ENCODE results near the gene CTSC.
"Not testable (repeated sequence)": the region's sequence is repeated elsewhere in the genome, so short reads cannot be mapped to it uniquely, and the experiment has no call there.

Gene CTSC

DNA sequence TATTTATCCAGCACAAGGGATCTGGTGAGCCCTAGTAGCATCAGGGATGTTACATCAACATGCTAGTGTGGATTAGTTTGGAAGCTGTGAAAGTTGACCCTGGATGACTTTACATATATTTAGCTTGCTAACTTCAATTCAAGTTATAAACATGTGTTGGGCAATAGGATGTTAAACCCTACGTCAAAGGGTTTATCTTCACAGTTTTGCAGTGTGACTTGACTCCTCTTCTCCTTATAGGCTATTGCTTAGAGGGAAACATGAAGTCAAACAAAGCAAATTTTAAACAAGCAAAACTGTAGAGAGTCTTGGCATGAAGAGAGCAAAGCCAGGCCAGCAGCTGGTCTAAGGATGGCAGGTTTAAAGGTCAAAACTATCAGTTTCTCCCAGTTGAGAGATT is 11.3 kb upstream of the CTSC start:
- no peak for DNase-seq

DNA sequence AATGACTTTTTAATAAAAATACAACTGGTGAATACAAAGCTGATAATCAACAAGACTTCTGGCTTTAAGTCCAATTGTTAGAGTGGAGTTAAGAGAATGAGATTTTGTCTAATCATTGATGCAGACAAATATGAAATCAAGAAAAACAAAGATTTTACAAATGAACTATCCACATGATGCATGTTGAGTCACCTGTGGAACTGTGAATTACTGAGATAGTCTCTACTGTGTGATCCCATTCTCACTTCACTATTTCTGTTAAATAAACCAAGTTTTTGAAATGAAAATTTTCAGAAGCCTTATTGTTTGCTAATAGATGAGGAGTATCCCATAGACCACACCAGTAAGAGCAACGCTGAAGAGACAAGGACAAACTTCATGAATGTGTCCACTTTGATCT is 8.4 kb upstream of the CTSC start:
- no peak for DNase-seq

DNA sequence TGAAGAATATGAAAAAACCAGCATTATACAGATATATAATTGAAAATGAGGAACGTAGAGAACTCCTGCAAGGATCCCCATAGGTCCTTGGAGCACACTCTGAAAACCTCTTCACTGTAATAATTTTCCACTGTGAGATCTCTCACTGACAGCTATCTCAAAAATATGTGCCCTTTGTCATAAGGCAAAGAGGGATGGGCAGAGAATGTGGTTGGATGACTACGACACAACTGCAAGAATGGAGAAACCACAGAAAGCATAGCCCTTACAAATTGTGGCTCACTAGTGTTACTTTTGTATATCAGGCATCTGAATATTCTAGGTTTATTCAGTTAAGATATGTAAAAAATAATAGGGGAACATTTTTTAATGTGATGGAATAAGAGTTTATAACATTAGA is 7.9 kb upstream of the CTSC start:
- no peak for DNase-seq

DNA sequence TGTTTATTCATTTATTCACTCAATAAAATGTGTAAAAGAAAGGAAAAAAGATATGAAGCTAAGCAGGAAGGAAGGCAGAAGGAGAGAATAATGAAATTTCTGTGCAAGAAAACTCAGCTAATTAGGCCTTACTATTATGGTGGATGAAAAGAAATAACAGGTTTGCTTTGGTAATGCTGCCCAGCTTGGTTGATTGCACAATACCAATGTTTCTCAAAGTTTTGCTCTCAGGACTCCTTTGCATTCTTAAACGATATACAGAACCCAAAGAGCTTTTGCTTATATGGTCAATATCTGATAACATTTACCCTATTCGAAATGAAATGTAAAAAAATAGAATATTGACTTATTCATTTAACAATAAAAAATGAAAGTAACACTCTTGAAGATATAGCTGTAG is 7.3 kb upstream of the CTSC start:
- no peak for DNase-seq

DNA sequence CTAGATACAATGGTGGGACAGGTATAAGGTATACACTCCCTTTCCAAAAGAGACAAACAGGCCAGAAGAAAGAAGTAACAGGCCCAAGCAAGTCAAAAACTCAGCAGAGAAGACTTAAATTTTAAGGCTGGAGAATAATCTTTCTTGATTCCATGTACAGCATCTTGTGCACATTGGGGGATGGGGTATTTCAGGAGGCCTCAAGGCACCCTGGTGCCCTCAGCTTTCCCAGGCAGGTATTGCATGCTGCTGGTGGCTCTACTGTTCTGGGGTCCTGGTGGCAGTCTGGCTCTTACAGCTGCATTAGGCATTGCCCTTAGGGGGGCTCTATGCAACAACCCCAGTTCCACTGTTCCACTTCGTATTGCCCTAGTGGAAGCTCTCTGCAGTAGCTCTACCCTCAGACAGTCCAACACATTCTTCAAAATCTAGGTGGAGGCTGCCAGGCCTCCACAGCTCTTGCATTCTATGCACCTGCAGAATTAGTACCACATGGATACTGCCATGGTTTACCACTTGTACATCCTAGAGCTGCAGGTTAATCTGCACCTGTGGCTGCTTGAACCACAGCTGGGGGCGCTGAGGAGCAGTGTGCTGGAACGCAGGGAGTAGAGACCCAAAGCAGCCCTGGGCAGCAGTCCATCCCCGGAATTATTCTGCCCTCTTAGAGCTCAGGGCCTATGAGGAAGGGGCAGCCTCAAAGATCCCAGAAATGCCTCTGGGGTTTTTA is 4.2 kb upstream of the CTSC start:
- DNase-seq, result no peak

DNA sequence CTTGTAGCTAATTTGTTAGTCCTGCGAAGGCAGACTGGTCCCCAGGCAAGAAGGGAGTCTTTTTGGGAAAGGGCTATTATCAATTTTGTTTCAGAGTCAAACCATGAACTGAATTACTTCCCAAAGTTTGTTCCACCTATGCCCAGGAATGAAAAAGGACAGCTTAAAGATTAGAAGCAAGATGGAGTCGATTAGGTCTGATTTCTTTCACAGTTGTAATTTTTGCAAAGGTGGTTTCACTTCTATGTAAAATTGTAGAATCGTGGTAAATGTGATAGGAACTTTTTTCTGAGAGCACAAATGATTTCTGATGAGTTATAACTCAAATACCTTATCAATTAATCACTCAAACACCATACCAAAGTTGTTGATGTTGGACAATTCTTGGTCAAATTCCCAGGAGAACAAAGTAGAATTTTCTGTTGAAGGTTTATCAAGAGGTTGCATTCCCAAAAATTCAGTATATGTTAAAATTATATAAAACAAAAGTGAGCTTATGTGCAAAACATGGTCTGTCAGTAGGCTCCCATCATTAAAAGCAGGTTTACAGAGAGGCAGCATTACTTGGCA is 2.9 kb upstream of the CTSC start:
- no peak for DNase-seq

DNA sequence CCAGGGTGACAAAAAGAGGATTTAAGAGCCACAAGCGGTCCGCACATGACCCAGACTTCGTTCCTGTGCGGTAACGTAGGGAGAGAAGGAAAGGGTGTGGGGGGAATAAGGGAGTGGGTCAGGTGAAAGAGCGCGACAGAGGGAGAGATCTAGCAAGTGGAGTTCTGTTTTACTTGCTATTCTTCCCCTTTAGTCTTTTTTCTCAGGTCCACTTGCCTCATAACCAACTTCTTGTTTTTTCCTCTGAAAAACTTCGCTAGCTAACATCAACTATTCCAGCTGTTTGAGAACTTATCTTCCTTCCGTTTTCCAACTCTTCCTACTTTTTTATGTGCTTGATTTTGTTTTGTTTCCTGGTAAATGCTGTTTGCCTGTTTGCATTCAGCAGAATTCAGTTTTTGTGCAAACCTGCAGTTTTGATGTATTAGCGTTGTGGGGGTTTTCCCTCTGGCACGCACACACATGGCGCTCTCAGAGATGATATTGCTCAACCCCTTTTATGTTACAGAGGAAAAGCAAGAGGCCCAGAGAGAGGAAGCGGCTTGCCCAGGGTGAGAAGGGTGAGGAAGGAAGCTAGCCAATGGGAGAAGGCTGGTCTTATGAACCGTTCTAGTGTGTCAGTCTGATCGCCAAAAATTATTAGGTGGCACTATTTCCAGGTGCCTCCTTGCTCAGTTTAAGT is 592 bp upstream of the CTSC start:
- DNase-seq, result no peak

DNA sequence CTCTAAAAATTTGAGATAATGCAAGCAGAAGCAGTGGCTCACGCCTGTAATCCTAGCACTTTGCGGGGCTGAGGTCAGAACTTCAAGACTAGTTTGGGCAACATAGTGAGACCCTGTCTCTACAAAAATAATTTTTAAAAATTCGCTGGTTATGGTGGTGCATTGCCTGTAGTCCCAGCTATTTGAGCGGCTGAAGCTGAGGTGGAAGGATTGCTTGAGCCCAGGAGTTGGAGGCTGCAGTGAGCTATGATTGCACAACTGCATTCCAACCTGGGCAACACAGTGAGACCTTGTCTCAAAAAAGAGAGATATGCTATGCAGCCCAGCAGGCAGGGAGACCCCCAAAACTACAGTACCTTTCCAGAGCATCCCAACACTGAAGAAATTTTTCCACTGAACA is 2.3 kb downstream of the CTSC start:
- no peak for DNase-seq

DNA sequence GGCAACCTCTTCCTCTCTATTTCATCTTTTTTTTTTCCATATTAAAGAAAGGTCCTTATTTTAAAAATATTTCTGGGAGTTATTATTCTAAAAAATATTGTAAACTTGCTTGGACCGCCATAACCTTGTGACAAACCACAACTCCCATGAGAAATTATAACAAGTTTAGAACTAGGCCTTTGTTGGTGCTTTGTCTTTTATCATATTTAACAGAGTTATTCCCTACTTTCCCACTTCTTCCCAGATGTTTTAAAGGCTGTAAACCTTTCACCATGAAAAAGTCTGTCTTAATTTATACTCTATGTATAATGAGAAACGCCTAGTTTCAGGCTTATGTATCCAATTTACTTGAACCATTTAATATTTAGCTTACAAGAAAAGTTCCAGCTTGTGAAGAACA is 3.7 kb downstream of the CTSC start:
- DNase-seq, result no peak

DNA sequence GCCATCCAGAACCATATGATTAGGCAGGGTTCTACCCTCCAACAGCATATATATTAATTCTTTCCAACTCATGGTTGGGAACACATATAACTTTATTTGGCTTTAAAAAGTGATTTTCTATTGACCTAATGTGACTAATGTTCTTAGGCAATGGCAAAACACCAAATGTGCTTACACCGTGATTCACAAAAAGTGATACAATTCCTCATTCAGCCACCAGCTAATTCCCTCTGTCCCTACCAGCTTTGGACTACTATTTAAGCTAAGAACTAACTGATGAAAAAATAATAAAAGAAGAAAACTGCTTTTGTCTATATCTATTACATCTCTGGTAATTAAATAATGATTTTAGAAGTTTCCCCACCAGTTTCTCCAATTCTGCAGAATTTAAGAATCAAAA is 4.7 kb downstream of the CTSC start:
- DNase-seq, result no peak

DNA sequence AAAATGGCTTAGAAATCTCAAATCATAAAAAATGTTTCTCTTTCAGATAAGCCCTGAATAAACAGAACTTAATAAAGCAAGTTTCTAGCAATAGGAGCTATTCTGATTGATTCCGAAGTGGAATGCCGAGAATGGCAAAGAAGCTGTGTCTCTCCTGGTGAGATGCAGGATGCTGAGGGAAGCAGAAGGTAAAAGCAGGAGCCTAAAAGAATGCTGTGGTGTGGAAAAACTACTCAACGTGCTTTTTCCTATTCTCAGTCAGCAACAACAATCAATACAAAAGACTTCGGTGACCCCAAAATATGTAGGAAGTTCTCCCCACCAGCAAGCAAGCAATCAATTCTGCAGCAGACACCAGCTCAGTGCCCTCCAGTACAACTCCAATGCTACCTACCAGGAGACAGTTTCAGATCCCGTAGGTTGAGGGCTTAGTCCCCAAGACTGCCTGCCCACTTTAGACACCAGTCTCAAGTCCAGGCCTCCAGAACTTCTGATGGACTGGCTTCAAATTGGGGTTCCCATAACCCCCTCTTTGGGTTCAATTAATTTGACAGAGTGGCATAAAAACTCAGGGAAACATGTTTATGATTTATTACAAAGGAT is 6.6 kb downstream of the CTSC start:
- DNase-seq, result no peak

DNA sequence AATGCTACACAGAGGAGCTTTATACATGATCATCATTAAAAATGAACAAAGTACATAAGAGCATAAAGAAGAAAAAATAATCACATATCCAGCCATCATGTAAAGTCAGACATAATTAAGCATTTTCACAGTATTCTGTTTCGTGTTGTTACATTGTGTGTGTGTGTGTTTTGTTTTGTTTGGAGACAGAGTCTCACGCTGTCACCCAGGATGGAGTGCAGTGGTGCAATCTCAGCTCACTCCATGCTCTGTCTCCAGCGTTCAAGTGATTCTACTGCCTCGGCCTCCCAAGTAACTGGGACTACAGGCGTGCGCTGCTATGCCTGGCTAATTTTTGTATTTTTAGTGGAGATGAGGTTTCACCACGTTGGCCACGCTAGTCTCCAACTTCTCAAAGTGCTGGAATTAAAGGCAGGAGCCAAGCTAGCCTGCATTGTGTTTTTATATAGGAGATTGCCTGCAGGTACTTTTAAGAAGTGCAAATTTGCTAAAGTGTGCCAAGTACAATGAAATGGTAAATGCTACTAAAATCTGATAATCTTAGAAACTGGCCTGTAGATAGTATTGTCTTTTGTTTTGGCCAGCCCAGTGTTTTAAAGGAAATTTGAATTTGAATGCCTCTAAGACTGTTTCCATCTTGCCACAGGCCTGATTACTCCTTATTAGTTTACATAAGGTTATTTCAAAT is 7.8 kb downstream of the CTSC start:
- no peak for DNase-seq

DNA sequence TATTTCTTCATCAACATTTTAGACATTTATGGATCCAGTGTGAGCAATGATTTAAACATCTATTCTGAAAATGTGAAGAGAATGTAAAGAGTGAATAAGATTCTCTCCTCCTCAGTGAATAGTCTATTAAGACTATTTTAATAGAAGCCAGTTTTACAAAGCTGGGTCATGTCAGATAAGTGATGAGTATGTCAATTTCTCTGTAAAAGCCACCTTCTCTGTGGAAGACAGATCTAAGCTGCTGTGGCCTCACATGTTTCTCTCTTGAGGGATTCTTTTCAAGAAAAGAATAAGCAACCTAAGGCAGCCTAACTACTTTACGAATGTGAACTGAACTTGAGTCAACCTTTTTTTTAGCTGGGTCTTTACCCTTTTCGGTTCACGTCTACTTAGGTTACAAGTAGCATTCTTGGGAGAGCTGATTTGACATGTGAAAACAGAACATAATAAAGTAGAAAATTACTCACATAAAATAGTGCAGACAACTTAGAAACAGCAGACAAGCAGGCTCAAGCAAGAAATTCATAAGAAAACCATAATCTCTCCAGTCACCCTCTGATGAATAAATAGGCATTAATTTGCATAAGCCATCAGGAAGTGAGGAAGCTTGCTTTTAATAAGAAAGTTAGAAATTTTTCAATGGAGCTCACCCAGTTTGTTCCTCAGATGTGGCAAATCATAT is 9.9 kb downstream of the CTSC start:
- DNase-seq, result no peak

DNA sequence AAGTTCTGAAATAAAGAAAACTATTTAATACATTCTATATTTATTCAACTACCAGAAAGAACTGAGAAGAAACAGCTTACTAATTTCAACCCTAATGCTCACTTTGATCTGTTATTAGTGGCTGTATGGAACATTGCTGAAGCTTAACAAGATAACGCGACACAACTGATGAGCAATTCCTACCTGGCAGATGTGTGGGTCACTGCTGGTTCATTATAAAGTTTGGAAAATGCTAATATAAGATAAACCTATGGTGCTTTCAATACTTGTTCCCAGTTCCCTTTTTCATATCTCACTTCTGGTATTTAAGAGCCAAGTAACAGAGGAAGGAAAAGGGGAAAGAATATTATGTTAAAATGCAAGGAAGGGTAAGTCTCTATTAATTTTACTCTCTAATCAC is 10.5 kb downstream of the CTSC start:
- no peak for DNase-seq

DNA sequence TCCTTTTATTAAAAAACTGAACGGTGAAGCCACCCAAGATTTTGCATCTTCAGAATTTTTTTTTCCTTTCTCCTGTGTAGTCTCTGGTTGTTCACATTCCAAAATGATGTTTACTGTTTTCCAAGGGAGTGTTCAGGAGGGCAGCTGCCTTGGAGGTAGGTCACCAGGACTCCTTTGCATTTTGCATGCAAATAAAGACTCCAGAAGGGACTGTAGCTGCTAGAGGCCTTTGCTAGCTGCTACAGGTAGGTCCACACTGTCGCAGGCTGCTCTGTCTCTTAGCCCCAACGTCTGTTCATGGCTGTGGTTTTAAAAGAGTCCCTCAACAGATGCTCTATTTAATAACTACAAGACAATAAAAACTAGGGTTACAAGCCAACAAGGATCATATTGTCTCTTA is 11.4 kb downstream of the CTSC start:
- DNase-seq, result no peak

DNA sequence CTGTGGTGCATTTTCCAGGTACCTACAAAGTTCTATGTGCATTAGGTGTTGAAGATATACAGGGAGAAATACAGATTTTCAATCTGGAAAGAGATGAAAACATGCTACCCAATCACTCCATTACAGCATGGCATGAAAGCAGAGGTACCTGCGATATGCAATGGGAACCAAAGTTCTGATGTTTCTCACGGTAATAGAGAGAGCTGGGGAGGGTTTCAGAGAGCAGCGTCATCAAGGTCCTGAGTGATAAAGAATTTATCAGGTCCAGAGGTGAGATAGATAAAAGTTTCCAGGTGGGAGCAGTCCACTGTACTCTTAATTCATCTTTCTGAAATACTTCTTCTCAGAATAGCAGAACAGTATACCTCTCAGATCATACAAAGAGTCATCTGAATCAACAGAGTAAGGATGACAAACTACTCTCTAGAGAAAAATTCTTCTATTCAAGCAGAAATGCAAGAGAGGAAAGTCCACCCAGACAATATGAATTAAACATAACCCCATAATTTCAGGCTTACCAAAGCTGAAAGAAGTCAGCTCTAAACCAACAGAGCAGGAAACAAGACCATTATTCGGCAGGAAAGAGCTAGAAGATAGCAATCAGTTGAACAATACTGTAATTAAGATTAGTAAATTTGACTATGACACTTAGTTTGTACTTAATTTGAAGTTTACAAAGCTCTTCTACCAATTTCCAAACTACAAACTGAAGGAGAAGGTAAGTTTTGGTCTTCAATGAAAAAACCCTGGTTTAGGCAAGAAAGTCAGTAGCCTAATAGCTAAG is 12.8 kb downstream of the CTSC start:
- no peak for DNase-seq

DNA sequence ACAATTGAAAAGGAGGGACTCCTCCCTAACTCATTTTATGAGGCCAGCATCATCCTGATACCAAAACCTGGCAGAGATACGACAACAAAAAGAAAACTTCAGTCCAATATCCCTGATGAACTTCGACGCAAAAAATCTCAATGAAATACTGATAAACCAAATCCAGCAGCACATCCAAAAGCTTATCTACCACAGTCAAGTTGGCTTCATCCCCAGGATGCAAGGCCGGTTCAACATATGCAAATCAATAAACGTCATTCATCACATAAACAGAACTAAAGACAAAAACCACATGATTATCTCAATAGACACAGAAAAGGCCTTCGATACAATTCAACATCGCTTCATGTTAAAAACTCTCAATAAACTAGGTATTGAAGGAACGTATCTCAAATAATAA is 14.7 kb downstream of the CTSC start:
- DNase-seq, result not testable (repeated sequence)

DNA sequence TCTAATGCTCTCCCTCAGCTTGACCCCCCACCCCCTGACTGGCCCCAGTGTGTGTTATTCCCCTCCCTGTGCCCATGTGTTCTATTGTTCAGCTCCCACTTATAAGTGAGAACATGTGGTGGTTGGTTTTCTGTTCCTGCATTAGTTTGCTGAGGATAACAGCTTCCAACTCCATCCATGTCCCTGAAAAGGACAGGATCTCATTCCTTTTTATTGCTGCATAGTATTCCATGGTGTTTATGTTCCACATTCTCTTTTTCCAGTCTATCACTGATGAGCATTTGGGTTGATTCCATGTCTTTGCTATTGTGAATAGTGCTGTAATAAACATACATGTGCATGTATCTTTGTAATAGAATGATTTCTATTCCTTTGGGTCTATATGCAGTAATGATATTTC is 16.1 kb downstream of the CTSC start:
- not testable (repeated sequence) for DNase-seq

DNA sequence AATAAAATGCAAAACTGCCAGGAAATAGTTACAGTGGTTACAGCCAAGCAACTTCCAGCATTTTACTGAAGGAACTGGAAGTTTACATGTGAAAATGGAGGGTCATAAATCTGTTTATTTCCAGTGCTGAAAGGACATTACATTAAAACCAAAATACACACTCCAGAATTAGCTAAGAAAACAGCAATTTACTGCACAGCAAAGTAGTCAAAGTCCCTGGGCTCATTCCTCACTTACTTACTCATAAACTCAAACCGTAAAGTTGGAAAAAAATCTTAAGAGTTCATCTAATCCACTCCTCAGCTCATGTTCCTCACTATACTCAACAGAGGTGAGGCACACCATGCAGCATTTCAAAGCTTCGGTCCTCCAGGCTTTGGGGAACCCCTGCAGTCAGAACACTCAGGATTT is 17.4 kb downstream of the CTSC start:
- no peak for DNase-seq

DNA sequence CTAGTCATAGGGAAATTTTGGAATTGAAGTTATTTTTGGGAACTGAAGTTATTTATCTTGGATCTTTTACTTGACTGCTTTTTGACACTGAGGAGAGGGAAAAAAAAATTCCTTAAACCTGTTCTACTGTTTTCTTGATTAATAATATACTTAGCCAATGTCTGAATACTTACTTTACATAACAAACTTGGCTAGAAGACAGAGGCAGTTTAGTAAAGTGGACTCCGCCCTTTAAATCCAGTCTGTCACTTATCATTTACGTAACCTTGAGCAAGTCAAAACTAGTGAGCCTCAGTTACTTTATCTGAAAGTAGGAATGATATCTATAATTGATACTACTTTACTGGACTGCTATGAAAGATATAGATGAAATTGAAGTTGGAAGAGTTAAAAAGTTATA is 19.5 kb downstream of the CTSC start:
- no peak for DNase-seq

DNA sequence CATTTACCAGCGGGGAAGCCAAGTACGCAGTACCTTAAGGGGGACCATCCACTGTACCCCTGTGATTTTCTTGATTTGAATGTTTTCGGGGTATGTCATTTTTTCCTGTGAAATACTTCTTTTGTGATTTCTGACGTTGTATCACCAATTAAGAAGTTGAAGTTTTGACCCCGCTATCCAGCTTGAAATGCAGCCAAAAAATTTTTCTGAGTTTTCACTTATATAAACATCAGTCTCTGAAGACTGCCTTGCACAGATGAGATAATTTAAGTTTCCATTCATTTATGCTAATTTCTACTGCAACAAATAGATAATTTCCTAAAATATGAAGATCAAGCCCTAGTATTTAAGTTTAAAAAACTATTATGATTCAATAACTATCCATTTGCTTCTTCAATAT is 20.0 kb downstream of the CTSC start:
- DNase-seq, result no peak

DNA sequence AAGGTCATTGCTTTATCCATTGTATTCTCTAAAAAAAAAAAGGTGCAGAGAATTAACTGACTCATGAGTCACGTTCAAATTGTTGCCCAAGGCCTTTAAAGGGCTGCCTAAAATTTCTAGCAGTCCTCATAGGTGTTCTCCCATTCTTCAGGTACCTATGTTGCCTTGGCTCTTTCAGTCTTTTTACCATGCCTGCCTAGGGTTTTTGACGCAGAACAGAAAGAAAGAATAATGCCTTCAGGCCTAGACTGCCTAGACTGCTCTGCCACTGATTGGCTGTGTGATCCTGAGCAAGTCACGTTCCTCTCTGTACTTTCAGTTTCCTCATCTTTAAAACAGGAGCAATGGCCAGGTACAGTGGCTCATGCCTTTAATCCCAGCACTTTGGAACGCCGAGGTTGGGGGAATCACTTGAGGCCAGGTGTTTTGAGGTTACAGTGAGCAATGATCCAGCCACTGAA is 21.5 kb downstream of the CTSC start:
- DNase-seq, result no peak

Measured in cerebellar nuclear complex (tissue), 1 donor.